ENCODE measurements around the gene F13B. TPM values are rescaled to one million over a fixed set of nuclear protein-coding genes. Genes with fewer than 3 reads are reported as not detected.
"Not testable (repeated sequence)": the region's sequence is repeated elsewhere in the genome, so short reads cannot be mapped to it uniquely, and the experiment has no call there.

Gene F13B, protein sequence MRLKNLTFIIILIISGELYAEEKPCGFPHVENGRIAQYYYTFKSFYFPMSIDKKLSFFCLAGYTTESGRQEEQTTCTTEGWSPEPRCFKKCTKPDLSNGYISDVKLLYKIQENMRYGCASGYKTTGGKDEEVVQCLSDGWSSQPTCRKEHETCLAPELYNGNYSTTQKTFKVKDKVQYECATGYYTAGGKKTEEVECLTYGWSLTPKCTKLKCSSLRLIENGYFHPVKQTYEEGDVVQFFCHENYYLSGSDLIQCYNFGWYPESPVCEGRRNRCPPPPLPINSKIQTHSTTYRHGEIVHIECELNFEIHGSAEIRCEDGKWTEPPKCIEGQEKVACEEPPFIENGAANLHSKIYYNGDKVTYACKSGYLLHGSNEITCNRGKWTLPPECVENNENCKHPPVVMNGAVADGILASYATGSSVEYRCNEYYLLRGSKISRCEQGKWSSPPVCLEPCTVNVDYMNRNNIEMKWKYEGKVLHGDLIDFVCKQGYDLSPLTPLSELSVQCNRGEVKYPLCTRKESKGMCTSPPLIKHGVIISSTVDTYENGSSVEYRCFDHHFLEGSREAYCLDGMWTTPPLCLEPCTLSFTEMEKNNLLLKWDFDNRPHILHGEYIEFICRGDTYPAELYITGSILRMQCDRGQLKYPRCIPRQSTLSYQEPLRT
- not detected in 2 replicates for total RNA-seq (2012; rRNA removed)

DNA sequence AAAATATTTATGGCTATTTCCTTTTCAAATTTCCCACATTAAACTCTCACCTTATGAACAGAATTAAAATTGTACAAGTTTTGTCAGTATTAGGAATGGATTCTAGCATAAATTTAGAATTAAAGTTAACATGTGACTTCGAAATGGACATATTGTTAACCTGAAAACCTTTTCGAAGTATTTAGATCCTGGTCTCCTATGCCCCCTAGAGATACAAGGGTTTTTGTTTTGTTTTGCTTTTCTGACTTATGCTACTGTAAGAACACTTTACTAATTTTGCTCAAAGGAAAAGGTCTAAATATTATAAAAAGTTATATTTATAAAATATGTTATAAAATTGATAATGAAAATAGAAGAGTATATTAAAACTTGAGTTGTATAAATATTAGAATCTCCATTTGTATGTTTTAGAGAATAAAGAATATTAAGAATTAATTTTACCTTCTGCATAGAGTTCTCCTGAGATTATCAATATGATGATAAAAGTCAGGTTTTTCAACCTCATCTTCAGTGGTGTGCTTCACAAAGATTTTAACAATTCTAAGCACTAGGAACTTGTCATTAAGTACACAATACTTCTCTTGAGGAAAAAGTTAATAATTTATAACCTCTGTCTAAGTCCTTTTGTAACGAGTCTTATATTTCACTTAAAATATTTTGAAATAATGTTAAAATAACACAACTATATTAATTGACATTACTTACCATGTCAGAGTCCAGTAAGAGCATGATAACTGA is at the start of gene F13B:
Gene F13B (minus strand): TSS at position 542 of the 738 bp plus-strand sequence. CDS start 37 bp downstream, at position 505.
- Histone ChIP-seq H3K9me3 (replicated peaks; ENCODE audit: low read length) (no peaks in the 10 kb centered on the region), H3K4me2 (ENCODE audit: low read length) (no peak within 1 kb of the TSS), H3K4me3 (ENCODE audit: low read length) (no peak within 1 kb of the TSS), H3K9ac (ENCODE audit: low read depth, low read length) (no peak within 1 kb of the TSS), H3K36me3 (ENCODE audit: insufficient read depth, low read length) (no peaks in the 10 kb centered on the region), H3K4me1 (ENCODE audit: control insufficient read depth, insufficient read depth, low read length) (no peaks in the 10 kb centered on the region), H3K27me3 (ENCODE audit: control insufficient read depth, insufficient read depth, low read length) (no peaks in the 10 kb centered on the region)

DNA sequence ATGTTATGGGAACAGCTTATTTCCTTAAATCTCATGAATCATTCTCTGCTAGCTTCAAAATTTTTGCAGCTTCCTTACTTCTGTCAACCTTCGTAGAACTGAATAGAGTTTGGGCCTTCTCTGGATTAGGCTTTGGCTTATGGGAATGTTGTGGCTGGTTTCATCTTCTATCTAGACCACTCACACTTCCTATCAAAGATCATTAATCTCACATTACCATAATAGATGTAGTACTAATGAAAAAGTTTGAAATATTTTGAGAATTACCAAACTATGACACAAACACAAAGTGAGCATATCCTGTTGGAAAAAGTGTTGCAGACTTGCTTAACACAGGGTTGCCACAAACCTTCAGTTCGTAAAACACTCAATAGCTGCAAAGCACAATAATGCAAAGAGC is 49.1 kb upstream of the F13B start:
- Histone ChIP-seq H3K4me3 (ENCODE audit: low read length) (no peak overlapping the region), H3K36me3 (ENCODE audit: insufficient read depth, low read length) (peaks cover 10% of the 10 kb centered on the region), H3K9me3 (replicated peaks; ENCODE audit: low read length) (no peaks in the 10 kb centered on the region), H3K9ac (ENCODE audit: low read depth, low read length) (no peak overlapping the region), H3K4me1 (ENCODE audit: control insufficient read depth, insufficient read depth, low read length) (no peaks in the 10 kb centered on the region), H3K4me2 (ENCODE audit: low read length) (no peak overlapping the region), H3K27me3 (ENCODE audit: control insufficient read depth, insufficient read depth, low read length) (no peaks in the 10 kb centered on the region)

DNA sequence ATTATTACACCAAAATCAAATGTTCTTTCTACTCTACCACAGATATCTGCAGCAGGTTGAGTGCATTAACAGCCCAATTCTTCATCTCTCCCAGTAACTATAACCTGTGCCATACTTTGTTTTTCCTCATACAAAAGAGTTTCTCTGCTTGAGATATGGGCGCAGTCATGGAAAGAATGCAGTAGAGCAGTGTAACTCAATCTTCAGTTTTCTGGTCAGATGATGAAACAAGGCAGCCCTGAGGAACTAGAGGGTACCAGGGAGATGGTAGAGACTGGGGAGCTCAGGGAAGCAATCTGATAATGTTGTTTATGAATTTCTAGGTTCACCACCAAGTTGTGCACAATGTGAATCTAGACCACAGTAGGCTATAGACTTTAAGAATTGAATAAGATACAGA is 39.8 kb upstream of the F13B start:
- Histone ChIP-seq H3K4me2 (ENCODE audit: low read length) (no peak overlapping the region), H3K36me3 (ENCODE audit: insufficient read depth, low read length) (peaks cover 13% of the 10 kb centered on the region), H3K4me3 (ENCODE audit: low read length) (no peak overlapping the region), H3K4me1 (ENCODE audit: control insufficient read depth, insufficient read depth, low read length) (no peaks in the 10 kb centered on the region), H3K9me3 (replicated peaks; ENCODE audit: low read length) (no peaks in the 10 kb centered on the region), H3K27me3 (ENCODE audit: control insufficient read depth, insufficient read depth, low read length) (no peaks in the 10 kb centered on the region), H3K9ac (ENCODE audit: low read depth, low read length) (no peak overlapping the region)

DNA sequence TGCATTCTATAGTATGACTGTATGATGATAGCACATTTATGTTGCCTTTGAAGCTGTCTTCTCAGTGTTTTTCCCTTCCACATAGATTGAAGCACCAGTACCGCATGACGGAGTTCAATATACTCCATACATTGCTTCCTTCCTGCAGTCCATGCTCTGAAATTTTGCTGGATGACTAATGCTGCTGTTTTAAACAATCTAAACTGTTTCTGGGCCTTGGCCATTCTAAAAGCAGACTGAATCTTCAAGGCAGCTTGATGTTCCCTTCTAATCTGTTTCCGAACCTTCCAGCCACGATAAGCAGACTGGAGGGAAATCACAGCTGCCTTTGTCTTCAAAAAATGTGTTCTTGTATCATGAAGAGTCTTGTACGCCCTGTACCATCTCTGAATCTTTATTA is 36.2 kb upstream of the F13B start:
- no peaks in the 10 kb centered on the region for H3K27me3 ChIP-seq (ENCODE audit: control insufficient read depth, insufficient read depth, low read length)
- H3K4me2 ChIP-seq (ENCODE audit: low read length), result no peak overlapping the region
- H3K4me3 ChIP-seq (ENCODE audit: low read length), result no peak overlapping the region
- peaks cover 13% of the 10 kb centered on the region for H3K36me3 ChIP-seq (ENCODE audit: insufficient read depth, low read length)
- H3K9me3 ChIP-seq (replicated peaks; ENCODE audit: low read length), result no peaks in the 10 kb centered on the region
- no peaks in the 10 kb centered on the region for H3K4me1 ChIP-seq (ENCODE audit: control insufficient read depth, insufficient read depth, low read length)
- no peak overlapping the region for H3K9ac ChIP-seq (ENCODE audit: low read depth, low read length)

DNA sequence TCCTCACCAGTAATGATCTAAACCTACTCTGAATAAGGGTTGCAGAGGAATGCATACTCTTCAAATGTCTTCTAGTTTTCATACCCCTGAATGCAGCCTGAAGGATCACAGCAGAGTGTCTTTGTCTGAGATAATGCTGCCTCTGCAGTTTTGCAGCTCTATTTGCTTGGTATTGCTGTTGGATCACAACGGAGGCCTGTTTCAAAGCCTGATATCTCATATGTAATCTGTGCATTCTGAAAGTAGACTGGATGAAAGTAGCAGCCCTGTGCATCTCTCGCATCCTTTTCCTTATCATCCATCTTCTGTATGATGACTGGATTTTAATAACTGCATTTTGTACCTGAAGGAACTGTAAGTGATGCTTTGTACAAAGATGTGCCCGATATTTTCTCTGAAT is 34.9 kb upstream of the F13B start:
- peaks cover 13% of the 10 kb centered on the region for H3K36me3 ChIP-seq (ENCODE audit: insufficient read depth, low read length)
- H3K4me3 ChIP-seq (ENCODE audit: low read length), result no peak overlapping the region
- no peaks in the 10 kb centered on the region for H3K4me1 ChIP-seq (ENCODE audit: control insufficient read depth, insufficient read depth, low read length)
- H3K9ac ChIP-seq (ENCODE audit: low read depth, low read length), result no peak overlapping the region
- no peak overlapping the region for H3K4me2 ChIP-seq (ENCODE audit: low read length)
- no peaks in the 10 kb centered on the region for H3K27me3 ChIP-seq (ENCODE audit: control insufficient read depth, insufficient read depth, low read length)
- no peaks in the 10 kb centered on the region for H3K9me3 ChIP-seq (replicated peaks; ENCODE audit: low read length)

DNA sequence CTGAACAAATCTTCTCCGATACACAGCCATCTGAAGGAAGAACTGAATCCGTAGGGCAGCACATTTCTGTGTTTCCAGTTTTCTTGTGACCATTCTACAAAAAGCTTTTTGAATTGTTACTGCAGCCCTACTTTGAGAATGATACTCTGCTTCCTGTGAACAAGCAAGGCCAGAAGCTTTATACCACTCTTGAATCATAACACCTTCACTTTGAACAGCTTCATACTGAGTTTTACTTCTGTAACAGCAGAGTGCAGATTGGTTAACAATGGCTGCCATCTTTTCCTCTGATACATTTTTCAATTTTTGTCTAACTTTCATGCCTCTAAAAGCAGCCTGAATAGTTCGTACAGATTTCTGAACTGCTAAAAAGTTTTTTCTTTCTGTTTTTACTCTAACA is 33.6 kb upstream of the F13B start:
- no peaks in the 10 kb centered on the region for H3K4me1 ChIP-seq (ENCODE audit: control insufficient read depth, insufficient read depth, low read length)
- no peaks in the 10 kb centered on the region for H3K9me3 ChIP-seq (replicated peaks; ENCODE audit: low read length)
- H3K4me3 ChIP-seq (ENCODE audit: low read length), result no peak overlapping the region
- no peaks in the 10 kb centered on the region for H3K27me3 ChIP-seq (ENCODE audit: control insufficient read depth, insufficient read depth, low read length)
- no peak overlapping the region for H3K9ac ChIP-seq (ENCODE audit: low read depth, low read length)
- H3K4me2 ChIP-seq (ENCODE audit: low read length), result no peak overlapping the region
- H3K36me3 ChIP-seq (ENCODE audit: insufficient read depth, low read length), result peaks cover 9% of the 10 kb centered on the region

DNA sequence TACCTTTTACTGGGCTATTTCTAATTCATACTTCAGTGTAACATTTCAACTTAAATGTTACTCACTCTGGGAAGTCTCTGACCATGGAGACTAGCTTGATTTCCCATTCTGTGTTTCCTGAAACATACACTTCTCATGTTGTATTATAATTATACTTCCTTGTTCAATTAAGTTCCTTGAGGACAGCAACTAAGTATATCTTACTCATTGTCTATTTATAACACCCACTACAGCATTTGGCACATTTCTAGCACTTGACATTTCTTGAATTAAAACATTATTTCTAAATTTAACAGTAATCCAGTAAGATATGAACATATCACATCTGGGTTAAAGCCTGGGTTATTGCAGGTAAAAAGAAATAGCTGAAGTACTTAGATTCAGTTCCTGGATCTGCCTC is 32.4 kb upstream of the F13B start:
- Histone ChIP-seq H3K4me3 (ENCODE audit: low read length) (no peak overlapping the region), H3K4me1 (ENCODE audit: control insufficient read depth, insufficient read depth, low read length) (no peaks in the 10 kb centered on the region), H3K9ac (ENCODE audit: low read depth, low read length) (no peak overlapping the region), H3K4me2 (ENCODE audit: low read length) (no peak overlapping the region), H3K27me3 (ENCODE audit: control insufficient read depth, insufficient read depth, low read length) (no peaks in the 10 kb centered on the region), H3K9me3 (replicated peaks; ENCODE audit: low read length) (no peaks in the 10 kb centered on the region), H3K36me3 (ENCODE audit: insufficient read depth, low read length) (peaks cover 9% of the 10 kb centered on the region)

DNA sequence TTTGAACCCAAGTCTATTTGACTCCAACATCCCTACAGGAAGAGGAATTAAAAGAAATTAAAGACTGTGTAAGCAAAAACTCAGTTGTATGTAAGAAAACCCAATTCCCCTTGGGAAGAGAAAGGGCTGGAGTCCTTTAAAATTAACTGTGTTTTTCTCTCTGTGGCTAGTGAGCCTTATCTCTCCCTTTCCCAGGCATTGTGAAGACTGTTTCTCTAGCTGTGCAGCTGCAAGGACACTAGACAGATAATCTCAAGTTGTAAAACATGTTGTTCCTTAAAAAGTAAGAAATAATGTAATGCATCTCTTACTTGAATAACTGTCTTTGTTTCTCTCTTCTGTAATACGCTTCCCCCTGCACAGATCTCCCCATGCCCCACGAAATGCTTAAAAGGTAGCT is 29.9 kb upstream of the F13B start:
- H3K4me3 ChIP-seq (ENCODE audit: low read length); H3K27me3 ChIP-seq (ENCODE audit: control insufficient read depth, insufficient read depth, low read length); H3K9me3 ChIP-seq (replicated peaks; ENCODE audit: low read length); H3K4me2 ChIP-seq (ENCODE audit: low read length); H3K9ac ChIP-seq (ENCODE audit: low read depth, low read length); H3K4me1 ChIP-seq (ENCODE audit: control insufficient read depth, insufficient read depth, low read length); H3K36me3 ChIP-seq (ENCODE audit: insufficient read depth, low read length): not testable (repeated sequence)

DNA sequence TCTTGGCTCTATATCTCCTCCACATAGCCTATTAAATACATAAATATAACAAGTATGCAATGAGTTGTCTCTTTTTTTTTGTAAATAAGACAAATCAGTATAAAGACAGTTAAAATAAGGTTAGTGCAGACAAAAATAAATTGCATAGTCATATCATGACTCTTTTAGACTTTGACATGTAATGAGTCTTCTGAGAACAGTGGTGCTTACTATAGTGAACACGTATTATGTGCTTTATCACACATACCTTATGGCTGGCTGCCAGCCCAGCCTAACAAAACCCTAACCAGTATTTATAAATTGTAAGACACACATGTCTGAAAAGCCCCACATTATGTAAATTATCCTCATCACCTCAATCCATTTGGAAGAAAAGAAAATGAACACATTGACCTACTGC is 29.1 kb upstream of the F13B start:
- Histone ChIP-seq H3K4me1 (ENCODE audit: control insufficient read depth, insufficient read depth, low read length) (no peaks in the 10 kb centered on the region), H3K27me3 (ENCODE audit: control insufficient read depth, insufficient read depth, low read length) (no peaks in the 10 kb centered on the region), H3K36me3 (ENCODE audit: insufficient read depth, low read length) (peaks cover 6% of the 10 kb centered on the region), H3K4me2 (ENCODE audit: low read length) (no peak overlapping the region), H3K9me3 (replicated peaks; ENCODE audit: low read length) (no peaks in the 10 kb centered on the region), H3K4me3 (ENCODE audit: low read length) (no peak overlapping the region), H3K9ac (ENCODE audit: low read depth, low read length) (no peak overlapping the region)

DNA sequence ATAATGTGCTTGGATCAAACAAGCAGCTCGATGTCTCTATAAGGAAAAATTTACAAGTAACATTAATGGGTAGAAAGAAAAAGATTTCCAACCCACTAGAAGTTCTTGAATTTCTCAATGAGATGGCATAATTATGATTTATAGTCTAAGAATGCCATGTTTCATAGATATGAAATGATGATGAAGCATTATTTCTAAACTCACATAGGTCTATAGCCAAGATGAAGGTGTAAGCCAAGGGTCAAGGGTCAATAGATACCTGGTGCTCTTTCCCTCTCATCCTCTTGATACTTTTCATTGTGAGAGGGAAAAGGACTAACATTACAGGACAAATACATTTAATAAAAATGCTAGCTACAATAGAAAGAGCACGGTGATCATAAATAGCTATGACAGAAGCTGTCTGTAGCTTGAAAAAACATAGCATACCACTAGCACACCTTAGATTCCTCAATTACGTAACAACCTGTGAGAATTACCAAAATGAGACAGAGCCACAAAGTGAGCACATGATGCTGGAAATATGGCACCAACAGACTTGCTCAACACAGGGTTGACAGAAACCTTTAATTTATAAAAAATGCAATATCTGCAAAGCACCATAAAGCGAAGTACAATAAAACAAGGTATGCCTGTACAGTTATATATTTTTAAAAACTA is 26.3 kb upstream of the F13B start:
- Histone ChIP-seq H3K36me3 (ENCODE audit: insufficient read depth, low read length) (peaks cover 10% of the 10 kb centered on the region), H3K4me1 (ENCODE audit: control insufficient read depth, insufficient read depth, low read length) (no peaks in the 10 kb centered on the region), H3K4me2 (ENCODE audit: low read length) (no peak overlapping the region), H3K27me3 (ENCODE audit: control insufficient read depth, insufficient read depth, low read length) (no peaks in the 10 kb centered on the region), H3K9ac (ENCODE audit: low read depth, low read length) (no peak overlapping the region), H3K9me3 (replicated peaks; ENCODE audit: low read length) (no peaks in the 10 kb centered on the region), H3K4me3 (ENCODE audit: low read length) (no peak overlapping the region)

DNA sequence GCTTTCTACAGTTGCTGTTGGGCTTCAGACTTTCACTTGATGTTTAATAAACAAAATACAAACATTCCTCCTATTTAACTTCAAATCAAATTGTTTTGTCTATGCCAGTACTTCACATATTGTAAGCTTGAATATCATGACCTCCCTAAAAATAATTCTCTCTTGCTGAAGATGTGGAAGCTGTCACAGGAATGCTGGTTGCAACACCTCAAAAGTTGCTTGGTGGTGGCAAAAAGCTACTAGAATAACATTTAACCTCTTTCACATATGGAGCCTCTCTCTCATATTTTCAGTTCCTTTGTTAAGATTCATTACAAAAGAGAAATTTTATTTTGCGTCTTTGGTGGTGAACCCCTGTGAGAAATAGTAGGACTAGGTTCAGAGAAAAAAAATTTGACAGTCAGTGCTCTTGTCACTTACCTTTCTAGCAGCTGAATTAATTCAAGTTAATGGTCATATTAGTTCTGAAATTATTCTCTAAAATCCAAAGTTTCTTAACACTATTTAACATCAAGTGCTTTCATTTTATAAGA is 25.5 kb upstream of the F13B start:
- no peaks in the 10 kb centered on the region for H3K9me3 ChIP-seq (replicated peaks; ENCODE audit: low read length)
- H3K36me3 ChIP-seq (ENCODE audit: insufficient read depth, low read length), result peaks cover 12% of the 10 kb centered on the region
- no peaks in the 10 kb centered on the region for H3K4me1 ChIP-seq (ENCODE audit: control insufficient read depth, insufficient read depth, low read length)
- H3K9ac ChIP-seq (ENCODE audit: low read depth, low read length), result no peak overlapping the region
- H3K4me3 ChIP-seq (ENCODE audit: low read length), result no peak overlapping the region
- no peaks in the 10 kb centered on the region for H3K27me3 ChIP-seq (ENCODE audit: control insufficient read depth, insufficient read depth, low read length)
- no peak overlapping the region for H3K4me2 ChIP-seq (ENCODE audit: low read length)
